H1 (cell line): Measurements from ENCODE around the gene FMNL2. TPM values are rescaled to one million over a fixed set of nuclear protein-coding genes. Genes with fewer than 3 reads are reported as not detected.

ENCODE experiments used
- EZH2 ChIP-seq: fragments of 200-600 bp; sonication (generic); IDR thresholded peaks from 2 replicates; pipeline ENCODE4 v1.7.1; 2012; ENCODE audit warnings: low read depth, mild to moderate bottlenecking, moderate library complexity, low read length, inconsistent platforms; ENCODE audit not compliant: severe bottlenecking
- polyA plus RNA-seq, 7 experiments: library from polyadenylated mRNA; depleted of rRNA in 3 of 7; stranded (reverse) in 5 of 7; unstranded in 2 of 7; fragments of >200 nt in 5 of 7; fragments of 200-250 nt in 2 of 7; gene quantifications; 1 replicate in 5 of 7; 2 replicates in 1 of 7; 4 replicates in 1 of 7; pipeline versions ENCODE4 v1.2.1 to v1.2.3, GENCODE V29; 2011 to 2013; ENCODE audit warnings: missing spikeins in 2 of 7, mixed read lengths in 2 of 7
- total RNA-seq: library from RNA; stranded (reverse); fragmentation: NEBNext Ultra II Directional; extraction: Animal tissue kit (Norgen Biotek cat#: 25700); gene quantifications from 2 replicates; pipeline ENCODE4 v1.2.1, GENCODE V29; 2021

The FMNL2 gene
- total and polyA plus RNA-seq, 2 of the 8 experiments (the other 6 are each of a cell fraction or from before 2014, with no cell fraction given): 15.5 to 45.1 TPM

DNA sequence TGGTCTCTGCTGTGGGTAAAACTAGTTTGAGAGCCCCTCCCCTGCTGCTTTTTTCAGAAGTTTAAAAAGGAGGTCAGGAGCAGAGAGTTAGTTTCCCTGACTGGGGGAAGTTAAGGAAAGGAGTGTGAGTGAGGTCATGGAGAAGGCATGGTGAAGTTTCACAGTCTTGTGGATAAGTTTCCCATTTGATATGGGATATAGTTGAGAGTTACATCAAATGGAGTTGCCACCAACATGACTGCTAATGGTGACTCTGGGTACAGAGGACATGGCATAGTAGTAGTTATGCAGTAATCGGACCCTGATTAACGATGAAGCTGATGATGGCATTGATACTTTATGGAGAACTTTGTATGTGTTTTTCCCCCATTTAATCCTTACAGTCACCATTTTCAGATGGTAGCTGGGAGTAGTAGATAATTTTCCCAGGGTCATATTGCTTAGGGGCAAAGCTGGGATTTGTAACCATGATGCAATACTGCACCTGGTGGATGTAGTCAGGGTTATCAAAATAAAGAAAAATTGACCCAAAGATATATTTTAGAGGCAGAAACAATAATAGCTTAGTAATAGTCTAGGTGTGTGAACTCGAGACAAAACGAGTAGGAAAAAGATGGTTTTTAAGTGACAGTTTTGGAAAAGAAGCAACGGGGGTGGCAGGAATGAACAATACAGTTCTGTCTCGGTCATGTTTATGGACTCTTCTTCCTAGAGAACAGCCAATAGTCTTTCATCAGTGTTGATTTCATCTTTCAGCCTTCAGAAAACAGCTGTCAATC lies 74.6 kb downstream of the FMNL2 start (continued):
- no peak for TF ChIP-seq EZH2
